Anterior cingulate cortex (tissue), 58 donors: ENCODE results near the gene RXRA.
A peak's percentile ranks its signal among the peaks of the same experiment; 100 is the strongest.
"Not testable (repeated sequence)": the region's sequence is repeated elsewhere in the genome, so short reads cannot be mapped to it uniquely, and the experiment has no call there.

ENCODE experiments used
- DNase-seq, 58 donors: peaks; one replicate each; lab custom pipeline; 2025; lab: John Stamatoyannopoulos, UW

Gene RXRA

DNA sequence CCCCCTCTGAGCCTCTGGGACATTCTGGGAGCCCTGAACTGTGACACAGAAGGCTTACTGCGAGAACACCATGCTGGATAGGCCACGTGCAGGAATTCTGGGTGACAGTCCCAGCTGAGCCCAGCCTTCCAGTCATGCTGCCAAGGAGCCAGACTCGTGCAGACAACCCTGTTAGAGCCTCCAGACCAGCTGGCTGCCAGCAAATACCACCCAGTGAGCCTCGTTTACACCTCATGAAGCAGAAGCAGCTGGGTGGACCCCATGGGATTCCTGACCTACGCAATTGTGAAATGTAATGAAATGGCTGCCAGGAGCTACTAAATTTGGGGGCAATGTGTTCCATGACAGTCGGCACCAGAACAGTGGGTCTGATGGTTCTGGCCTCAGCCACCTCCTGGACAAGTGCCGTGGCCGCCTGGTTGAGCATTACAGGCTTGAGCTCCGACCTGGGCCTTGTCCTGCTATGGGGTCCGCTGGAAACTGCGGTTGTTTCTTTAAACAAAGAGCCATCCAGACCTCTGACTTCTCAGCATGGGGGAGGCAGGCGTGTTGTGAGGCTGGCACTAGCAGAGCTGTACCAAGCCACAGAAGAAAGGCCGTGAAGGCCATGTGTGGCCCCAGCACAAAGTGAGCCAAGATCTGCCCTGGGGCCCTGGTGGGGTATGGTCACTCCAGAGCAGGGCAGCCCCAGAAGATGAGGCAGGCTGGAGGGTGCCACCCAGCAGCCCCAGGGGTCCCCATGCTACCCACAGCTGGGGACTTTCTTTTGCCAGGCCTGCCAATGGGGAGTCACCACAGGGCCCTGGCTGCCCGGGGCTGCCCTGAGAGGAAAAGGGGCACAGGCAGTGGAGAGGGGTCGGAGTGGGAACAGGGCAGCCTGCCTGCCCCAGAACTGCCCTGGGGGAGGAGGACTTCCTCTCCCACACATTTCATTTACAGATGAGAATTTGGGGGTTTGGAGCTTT is 19.3 kb upstream of the RXRA start:
- no peak for DNase-seq

DNA sequence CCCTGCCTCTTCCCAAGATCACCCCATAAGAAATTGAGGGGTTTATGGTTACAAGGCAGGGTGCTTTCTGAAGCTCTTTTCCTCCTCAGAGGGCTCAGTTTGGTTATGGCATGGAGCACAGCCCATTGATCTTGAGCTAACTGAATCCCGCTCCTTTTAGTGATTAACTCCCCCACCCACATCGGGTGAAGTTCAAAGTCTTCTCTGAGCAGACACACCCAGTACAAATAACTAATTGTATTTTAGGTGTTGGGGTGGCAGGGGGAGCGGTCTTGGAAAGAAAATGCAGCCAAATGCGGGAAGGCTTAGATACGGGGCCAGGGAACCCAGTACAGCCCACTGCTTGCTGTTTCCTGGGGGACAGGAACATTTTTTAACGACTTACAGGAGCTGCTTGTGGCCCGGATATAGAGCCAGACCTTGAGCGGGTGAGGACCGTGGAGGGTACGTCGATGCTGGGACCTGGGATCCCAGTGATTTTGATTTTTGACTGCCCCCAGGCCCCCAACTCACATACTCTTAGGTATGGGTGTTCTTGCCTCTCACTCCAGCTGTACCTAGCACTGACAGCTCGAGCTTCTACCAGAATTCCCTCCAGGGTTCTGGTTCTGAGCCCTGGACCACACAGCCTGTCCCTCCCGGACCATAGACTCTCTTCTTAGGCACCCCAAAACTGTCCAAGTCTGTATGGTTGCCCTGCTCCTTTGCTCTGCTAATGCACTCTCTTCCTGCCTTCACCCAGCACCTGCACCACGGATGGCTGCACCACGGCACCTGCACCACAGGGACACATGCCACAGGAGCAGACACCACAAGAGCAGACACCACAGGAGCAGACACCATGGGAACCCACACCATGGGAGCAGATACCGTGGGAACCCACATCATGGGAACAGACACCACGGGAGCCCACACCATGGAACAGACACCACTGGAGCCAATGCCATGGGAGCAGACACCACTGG is 18.3 kb upstream of the RXRA start:
- DNase-seq = no peak

DNA sequence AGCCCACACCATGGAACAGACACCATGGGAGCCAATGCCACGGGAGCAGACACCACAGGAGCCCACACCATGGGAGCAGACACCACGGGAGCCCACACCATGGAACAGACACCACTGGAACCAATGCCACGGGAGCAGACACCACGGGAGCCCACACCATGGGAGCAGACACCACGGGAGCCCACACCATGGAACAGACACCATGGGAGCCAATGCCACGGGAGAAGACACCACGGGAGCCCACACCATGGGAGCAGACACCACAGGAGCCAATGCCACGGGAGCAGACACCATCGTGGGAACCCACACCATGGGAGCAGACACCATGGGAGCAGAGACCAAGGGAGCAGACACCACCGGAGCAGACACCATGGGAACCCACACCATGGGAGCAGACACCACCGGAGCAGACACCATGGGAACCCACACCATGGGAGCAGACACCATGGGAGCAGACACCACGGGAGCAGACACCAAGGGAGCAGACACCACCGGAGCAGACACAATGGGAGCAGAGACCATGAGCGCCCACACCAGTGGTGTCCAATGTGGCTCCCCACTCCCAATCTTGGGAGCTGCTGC is 17.5 kb upstream of the RXRA start:
- DNase-seq = not testable (repeated sequence)

DNA sequence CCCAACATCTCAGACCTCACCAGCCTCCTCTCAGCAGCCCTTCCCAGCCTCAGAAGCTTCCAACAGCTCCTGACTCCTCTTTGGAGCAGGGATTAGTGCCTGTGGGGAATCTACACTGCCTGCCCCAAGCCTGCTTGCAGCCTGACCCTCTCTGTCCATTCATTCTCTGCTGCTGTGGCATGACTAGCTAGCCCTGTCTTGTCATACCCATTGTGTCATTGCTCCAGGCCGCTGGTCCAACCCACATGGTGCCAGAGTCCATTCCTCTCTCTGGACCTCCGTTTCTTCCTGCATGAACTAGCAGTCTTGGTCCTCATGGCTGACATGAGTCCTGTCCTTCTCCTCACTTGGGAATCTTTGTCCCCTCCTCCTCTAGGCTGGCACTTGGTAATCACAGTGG is 12.8 kb upstream of the RXRA start:
- no peak for DNase-seq

DNA sequence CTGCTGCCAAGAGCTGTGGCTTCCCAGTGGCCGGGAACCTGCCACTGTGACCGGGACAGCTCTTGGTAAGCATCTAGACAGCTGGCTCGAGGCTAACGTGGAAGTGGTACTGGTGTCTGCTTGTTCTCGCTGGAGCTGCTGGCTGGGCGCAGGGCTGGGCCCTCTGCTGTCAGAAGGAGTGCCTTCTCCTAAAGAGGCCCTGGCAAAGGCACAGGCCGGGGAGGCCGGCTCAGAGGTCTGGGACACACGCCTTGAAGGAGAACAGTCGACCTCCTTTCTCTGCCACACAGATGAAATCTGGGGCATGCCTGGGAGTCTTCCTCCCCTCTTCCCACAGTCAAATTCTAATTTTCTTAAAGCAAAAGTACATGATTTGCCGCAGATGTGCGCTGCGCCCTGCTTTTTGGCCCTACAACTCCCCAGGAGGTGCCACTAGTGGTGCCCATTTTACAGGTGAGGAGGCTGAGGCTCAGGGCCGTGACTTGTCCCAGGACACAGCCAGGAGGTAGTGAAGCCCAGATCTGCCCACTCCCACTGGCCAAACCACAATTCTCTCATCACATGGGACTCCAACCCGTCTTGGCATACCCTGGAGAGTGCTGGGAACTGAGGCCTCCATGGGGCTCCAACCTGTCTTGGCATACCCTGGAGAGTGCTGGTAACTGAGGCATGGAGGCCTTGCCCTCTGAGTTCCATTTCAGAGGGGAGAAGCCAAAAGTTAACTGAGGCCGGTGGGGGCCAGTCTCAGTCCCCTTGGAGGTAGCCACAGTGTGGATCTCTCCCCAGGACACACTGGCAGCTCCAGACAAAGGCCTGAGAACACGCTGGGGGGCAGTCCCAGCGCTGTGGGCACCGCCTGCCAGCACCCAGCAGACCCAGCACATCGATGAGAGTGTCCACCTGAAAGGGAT is 12.0 kb upstream of the RXRA start:
- peak in 3 of 58 donors; percentile 24 to 45 (median 35) for DNase-seq

DNA sequence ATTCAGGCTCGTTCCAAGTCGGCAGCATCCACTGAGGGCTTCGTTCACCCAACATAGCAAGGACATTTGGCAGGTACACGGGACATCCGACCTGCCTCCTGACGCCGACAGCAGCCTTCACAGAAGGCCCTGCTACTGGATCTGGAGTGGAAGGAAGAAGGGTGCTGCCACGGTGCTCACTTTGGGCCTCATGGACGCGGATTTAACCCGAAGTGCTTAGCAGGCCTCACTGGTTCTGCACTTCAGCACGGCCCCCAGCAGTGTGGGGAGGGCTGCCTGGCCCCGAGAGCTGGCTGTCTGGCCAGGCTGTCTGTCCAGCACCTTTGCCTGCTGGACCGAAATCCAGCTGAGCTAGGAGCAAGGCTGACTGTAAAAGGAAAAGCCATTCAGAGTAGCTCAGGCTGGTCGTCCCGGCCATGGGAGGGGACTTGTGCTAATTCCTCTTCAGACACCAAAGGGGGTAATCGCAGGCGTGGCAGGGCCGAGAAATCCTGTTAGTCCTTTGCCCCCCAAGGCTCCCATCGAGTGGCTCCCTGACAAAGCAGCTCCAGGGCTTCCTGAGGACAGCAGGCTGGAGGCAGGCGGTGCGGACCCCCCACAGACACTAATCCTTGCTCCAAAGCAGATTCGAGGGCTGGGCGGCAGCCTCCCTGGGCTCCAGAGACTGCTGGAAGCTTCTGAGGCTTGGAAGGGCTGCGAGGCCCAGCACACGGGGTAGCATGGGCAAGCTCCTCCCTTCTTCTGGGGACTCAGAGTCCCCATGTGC is 11.1 kb upstream of the RXRA start:
- DNase-seq = no peak

DNA sequence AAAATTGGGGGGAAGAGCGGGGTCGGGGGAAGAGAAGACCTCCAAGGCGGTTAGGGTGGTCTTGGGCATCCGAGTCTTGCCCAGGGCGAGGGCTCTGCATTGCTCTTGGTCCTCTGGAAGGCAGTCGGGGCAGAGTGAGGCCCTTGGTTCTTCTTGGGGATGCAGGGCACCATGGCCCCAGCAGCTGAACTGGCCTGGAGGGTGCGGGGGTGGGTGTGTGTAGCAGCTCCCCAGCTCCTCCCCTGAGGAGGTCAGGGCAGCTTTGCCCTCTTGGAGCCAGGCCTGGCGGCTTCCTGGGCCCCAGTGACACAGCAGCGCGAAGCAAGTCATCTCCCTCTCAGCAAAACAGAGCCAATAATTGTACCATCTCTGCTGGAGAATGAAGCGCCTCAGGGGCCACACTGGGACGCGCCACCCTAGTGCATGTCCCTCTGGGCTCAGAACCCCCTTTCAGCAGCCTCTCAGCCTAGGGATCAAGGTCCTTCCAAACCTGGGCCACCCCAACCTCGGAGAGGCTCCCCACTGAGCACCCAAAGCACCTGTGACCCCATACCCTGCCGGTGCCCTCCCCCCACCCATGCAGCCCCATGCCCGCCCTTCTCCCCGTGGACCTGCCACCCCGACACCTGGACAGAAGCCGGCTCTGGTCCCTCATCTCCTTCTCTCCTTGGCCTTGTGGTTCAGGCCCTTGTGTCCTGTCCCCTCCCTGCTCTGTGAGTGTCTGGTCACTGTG is 10.4 kb upstream of the RXRA start:
- no peak for DNase-seq

DNA sequence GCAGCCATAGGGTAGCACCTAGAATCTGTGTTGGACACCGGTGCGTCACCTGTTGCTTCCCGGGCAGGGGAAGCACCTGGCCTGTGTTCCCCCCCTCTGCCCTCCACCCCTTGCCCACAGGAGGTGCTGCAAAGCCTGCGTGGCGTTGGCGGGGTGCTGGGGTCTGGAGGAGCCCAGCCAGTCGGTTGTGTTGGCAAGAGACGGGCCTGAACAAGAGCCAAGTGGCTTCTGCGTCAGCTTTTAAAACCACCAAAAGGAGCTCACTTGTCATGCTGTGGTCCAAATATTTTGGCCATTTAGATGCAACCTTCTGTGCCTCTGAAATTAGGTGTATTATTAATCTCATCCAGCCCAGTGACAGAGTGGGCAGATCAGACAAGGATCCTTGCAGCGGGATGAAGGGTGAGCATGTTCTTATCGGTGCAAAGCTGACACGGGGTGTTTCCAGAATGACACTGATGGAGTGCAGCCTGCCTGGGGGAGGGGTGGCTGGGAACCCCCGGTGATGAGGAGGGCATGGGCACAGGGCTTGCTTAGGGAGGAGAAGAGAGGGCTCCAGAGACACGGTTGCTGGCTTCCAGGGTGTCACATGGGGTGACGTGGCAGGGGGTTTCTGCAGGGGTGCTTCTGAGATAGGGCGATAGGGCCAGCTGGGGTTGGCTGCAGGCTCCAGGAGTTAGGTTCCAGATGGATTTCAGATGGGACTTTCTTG is 9.7 kb upstream of the RXRA start:
- DNase-seq = peak in 5 of 58 donors; percentile 11 to 31 (median 24)

DNA sequence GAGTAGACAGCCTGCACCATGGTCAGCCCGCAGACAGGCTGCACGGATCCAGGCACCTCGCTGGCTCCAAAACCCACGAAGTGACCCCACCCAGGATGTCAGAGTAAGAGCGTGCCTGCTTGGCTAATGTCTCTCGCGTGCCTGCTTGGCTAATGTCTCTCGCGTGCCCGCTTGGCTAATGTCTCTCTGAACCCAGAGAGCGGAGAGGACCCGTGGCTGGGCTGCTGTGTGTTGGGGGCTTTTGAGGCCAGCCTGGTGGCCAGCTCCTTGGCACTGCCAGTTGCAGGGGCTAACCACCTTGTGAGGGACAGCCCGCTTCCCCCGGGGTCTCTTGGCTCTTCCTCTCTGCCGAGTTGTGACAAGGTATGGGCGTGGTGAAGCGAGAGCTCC is 8.9 kb upstream of the RXRA start:
- no peak for DNase-seq

DNA sequence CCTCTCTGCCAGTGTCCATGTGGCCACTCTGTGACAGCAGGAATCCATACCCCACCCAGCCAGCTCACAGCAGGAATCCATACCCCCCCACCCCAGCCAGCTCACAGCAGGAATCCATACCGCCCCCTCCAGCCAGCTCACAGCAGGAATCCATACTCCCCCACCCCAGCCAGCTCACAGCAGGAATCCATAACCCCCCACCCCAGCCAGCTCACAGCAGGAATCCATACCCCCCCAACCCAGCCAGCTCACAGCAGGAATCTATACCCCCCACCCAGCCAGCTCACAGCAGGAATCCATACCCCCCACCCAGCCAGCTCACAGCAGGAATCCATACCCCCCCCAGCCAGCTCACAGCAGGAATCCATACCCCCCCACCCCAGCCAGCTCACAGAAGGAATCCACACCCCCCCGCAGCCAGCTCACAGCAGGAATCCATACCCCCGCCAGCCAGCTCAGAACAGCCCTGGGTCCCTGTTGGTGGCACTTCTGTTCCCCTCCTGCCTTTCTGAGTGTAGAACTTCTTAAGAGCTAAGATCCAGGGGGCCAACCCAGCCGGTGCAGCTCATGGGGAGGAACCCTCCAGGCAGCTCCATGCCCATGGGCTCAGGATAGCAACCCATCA is 8.4 kb upstream of the RXRA start:
- no peak for DNase-seq

DNA sequence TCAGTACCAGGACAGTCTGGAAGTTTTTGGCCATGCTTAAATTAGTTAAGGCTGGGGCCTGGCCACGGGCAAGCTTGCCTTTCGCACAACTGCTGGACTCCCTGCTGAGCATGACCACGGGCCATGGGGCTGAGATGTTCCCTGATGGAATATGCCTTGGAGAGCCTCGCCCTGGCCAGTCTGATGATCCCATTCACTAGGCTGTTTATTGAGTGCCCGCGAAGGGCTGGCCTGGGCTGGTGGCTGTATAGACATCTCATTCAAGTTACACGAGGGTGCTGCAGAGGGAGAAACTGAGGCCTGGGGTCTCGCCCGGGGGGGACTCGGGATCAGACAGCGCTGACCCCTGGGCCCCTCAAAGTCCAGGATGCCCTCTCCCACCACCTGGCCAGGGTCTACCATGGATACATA is 7.8 kb upstream of the RXRA start:
- no peak for DNase-seq

DNA sequence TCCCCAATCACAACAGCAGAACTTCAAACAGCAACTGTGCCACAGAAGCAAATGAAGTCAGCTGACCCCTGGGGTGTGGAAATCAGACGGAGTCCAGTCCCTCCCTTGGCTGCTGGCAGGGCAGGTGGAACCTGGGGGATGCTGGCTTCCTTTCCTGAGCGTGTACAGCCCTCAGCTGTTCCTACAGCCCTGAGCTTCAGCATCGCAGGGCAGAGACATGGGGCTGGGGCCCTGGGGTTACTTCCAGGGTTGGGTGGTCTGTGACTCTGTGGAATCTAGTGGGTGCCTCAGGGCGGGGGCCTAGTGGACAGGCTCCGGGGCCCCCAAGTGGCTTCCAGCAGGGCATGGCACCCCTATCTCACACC is 7.3 kb upstream of the RXRA start:
- no peak for DNase-seq

DNA sequence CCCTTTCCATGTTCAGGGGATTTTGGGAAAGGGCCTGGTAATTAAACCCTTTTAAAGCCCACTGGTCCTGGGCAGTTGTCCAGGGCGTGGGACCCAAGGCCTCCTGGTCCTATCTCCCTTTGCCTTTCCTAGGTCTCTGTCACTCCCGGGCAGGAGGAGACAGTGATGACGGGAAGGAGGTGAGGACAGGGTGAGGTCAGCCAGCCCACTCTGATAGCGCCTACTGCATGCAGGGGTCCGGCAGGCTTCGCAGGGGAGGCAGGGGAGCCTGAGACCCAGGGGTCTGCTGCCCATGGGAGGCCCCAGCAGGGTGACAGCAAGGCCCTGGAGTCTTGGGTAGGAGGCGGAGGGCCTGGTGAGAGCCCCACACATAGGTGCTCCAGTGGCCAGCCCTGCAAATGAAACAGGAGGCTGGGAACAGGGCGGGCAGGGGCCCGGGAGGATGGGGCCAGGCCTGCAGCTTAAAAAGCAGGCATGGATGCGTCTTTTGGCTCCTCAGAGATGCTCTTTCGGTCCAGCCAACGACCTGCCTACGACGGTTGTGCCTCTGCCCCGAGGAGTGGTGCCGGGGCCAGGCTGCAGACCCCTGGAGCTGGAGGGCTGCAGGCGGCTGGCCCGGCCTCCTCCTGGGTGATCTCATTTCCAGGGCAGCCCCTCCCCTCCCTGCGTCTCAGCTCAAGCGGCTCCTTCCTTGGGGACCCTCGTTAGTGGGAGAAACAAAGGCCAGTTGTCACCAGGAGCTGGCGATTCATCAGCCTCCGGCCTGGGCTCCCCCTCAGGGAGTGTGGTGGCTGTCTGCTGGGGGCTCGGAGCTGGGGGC is 6.7 kb upstream of the RXRA start:
- no peak for DNase-seq

DNA sequence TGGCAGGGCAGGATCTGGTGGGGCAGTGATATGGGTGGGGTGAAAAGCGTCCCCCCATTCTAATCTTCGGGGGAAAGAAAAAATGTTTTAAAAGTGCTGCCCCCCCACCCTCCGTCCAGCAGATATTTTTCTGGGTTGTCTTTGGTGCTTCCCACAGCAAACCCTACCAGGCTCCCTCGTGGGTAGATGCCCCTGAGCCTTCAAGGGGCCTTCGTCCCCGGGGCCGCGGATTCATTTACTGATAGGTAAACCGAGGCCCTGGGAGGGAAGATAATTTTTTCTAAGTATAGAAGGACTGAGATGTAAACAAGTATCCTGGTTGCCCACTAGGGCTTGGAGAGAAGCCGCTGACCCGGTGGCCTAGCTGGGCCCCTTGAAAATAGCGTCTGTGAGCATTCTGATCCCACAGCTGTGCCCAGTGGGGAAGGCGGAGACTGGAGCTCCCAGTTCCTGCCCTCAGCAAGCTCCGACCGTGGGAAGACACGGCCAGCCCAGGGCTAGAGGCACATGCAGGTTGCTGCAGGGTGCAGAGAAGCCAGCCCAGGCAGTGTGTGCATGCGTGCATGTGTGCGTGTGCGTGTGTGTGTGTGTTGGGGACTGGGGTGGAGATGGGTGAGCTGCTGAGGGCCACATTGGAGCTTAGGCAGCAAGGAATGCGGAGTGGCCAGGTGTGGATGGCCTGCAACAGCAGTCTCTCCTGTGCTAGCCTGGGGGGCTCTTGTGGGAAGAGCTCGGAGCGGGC is 6.0 kb upstream of the RXRA start:
- no peak for DNase-seq

DNA sequence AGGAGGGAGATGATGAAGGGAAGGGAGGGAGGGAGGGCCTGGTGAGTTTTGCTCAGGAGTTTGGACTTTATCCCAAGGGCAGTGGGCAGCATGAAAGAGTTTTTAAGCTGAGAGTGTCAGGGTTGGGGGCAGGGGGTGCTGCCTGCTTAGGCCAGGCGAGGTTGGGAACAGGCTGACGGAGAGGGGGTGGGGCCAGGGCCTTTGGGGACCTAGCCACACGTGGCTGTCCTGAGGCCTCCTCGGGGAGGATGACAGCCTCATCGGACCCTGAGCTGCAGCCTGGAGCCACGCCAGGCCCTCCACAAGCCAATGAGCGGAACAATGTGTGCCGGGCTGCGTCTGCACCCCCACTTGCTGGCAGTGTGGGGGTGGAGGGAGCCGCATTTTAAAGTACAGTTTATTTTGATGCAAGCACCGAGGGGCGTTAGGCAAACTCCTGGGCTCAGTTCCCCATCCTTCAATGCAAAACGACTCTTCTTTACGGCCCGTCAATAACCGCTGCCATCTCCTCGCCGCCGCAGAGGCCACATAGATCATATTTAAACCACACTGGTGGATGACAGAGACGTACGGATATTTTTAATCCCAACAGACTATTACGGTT is 5.3 kb upstream of the RXRA start:
- DNase-seq = no peak
